H1 (cell line): ENCODE measurements around the gene UBTD2.

Source experiments
- BACH1 ChIP-seq: IDR thresholded peaks from 2 replicates; pipeline ENCODE4 v1.6.1; 2012; ENCODE audit warnings: low read length, improper control_type of control experiment
- CTCF ChIP-seq, 3 experiments: IDR thresholded peaks; 1 replicate in 2 of 3; 2 replicates in 1 of 3; pipeline versions ENCODE4 v1.5.1 to v1.6.1; 2011; ENCODE audit warnings: low read length in 3 of 3, mild to moderate bottlenecking in 3 of 3, inconsistent platforms in 2 of 3, low read depth in 1 of 3, moderate library complexity in 1 of 3; ENCODE audit not compliant: insufficient read depth in 1 of 3; ENCODE audit errors: control extremely low read depth in 1 of 3
- HDAC2 ChIP-seq, 2 experiments: fragments of 300-600 bp in 1 of 2; sonication (generic) in 1 of 2; IDR thresholded peaks; 2 replicates each; pipeline ENCODE4 v1.6.1; 2011 to 2012; ENCODE audit warnings: low read depth in 2 of 2, low read length in 2 of 2, mild to moderate bottlenecking in 2 of 2, moderate library complexity in 2 of 2, borderline replicate concordance in 1 of 2, inconsistent platforms in 1 of 2
- JUN ChIP-seq: IDR thresholded peaks from 2 replicates; pipeline ENCODE4 v1.6.1; 2011; ENCODE audit warnings: low read depth, mild to moderate bottlenecking, improper control_type of control experiment, low read length
- JUND ChIP-seq: IDR thresholded peaks from 2 replicates; pipeline ENCODE4 v1.6.1; 2011; ENCODE audit warnings: mild to moderate bottlenecking, improper control_type of control experiment, low read length
- POLR2A ChIP-seq, 2 experiments: IDR thresholded peaks; 1 replicate in 1 of 2; 2 replicates in 1 of 2; pipeline ENCODE4 v1.6.1; 2011; ENCODE audit warnings: low read depth in 2 of 2, low read length in 2 of 2, mild to moderate bottlenecking in 2 of 2; ENCODE audit errors: control extremely low read depth in 1 of 2
- TEAD4 ChIP-seq: IDR thresholded peaks from 2 replicates; pipeline ENCODE4 v1.6.1; 2012; ENCODE audit warnings: low read depth, low read length, inconsistent platforms, mixed read lengths
- USF2 ChIP-seq: IDR thresholded peaks from 2 replicates; pipeline ENCODE4 v1.6.1; 2011; ENCODE audit warnings: low read length, improper control_type of control experiment
- YY1 ChIP-seq: IDR thresholded peaks from 2 replicates; pipeline ENCODE4 v1.6.1; 2011; ENCODE audit warnings: low read depth, mild to moderate bottlenecking, low read length

GRCh38 chr5:172325452-172325851 is 41.9 kb upstream of the UBTD2 start:
- TF ChIP-seq HDAC2 (IDR thresholded peaks at IDR 0.05; ENCODE audit: borderline replicate concordance in 1 of 2, low read depth in 2 of 2, low read length in 2 of 2) (no peak), CTCF (IDR thresholded peaks at IDR 0.05; ENCODE audit: control extremely low read depth in 1 of 3, insufficient read depth in 1 of 3, low read depth in 1 of 3, low read length in 3 of 3) (peak in 1 of 3 experiments; percentile 6; a peak in 1 of 4 replicates), TEAD4 (no peak), YY1 (no peak), BACH1 (no peak), JUN (no peak), POLR2A (IDR thresholded peaks at IDR 0.05; ENCODE audit: control extremely low read depth in 1 of 2, low read depth in 2 of 2, low read length in 2 of 2) (no peak), JUND (no peak), USF2 (no peak)
